CD4-positive, alpha-beta T cell treated with Interleukin-6 at 100 ng/mL for 8 hours (primary cell): Measurements from ENCODE around the gene SRP72.
"Not testable (repeated sequence)": the region's sequence is repeated elsewhere in the genome, so short reads cannot be mapped to it uniquely, and the experiment has no call there.

Experiments
- DNase-seq: peaks from one replicate; pipeline ENCODE4 v3.0.0-alpha.2; 2020; ENCODE audit warnings: mixed read lengths, low spot score

SRP72 gene

GRCh38 chr4:56465599-56466295, 1.7 kb upstream of the SRP72 start:
- no peak for DNase-seq

- DNase-seq: not testable (repeated sequence)
Measured at GRCh38 chr4:56466296-56466761, 1.1 kb upstream of the SRP72 start.

DNA sequence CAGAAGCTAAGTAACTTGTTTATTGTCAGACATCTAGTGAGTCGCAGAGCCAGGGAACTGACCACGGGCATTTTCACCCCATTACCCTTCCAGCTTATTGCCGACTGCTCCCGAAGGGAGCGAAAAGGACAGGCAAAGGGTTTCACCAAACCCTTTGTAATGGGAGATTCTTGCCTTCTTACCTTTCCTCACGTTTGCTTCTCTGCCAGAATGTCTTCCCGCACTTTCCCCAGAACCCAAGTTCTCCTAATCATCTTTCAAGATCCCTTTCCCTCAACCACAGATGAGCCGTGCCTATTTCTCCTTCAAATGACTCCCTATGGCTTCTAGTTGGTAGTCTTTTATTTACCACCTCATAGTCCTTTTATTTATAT, 520 bp upstream of the SRP72 start:
- DNase-seq: no peak

DNA sequence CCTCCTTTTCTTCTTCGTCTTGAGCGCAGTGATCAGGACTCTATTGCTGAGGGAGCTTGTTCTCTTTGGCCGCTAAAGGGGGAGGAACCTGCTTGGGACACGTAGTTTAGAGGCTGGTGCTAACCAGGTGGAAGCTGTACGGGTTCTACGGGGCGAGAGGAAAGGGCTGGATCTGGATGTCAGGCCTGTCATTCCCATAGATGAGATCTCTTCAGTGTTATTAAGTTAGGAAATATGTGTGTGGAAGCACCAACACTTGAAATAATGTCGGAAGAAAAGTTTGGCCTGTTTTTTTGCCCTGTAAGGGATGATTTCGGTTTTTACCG, 643 bp downstream of the SRP72 start:
- DNase-seq: peak; percentile 4

DNA sequence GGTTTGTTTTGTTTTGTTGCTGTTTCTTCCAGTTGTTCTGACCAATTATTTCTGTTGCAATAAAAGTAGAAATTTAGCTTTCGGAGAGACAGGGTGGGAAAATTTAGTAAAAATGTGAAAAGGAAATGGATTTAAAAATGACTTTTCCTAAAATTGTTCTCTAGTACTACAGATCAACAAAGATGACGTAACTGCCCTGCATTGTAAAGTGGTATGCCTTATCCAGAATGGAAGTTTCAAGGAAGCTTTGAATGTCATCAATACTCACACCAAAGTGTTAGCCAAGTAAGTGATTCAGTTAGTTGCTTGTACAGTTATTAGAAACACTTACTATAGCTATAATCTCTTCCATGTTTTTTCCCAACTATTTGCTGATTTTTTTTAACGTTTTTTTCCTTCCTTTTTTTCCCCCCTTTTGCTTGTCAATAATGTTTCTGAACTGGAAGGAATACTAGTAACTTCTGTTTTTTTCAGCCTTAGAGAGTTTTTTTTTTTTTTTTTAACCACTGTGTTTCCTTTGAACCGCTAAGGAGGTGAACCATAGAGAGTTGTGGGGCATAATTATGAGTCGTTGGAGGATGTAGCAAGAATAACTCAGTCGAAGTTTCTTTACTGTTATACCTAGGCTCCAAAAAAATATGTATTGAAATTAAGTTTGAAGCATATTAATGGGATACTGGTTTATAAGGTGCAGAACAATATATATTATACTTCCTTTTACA, 2.2 kb downstream of the SRP72 start:
- DNase-seq: no peak

- no peak for DNase-seq
Measured at GRCh38 chr4:56475917-56476316, 8.5 kb downstream of the SRP72 start.

- no peak for DNase-seq
Measured at GRCh38 chr4:56477192-56477702, 9.8 kb downstream of the SRP72 start.

- DNase-seq: no peak
Measured at GRCh38 chr4:56480691-56481090, 13.3 kb downstream of the SRP72 start.

- no peak for DNase-seq
Measured at GRCh38 chr4:56496241-56496640, 28.8 kb downstream of the SRP72 start.

GRCh38 chr4:56505269-56506130, 38.1 kb downstream of the SRP72 start, which contains the start of gene ARL9:
Gene ARL9, plus strand, starts transcription at chr4:56505791. Its CDS starts 72 bp downstream, at chr4:56505863.
- DNase-seq: peak; percentile 53

DNA sequence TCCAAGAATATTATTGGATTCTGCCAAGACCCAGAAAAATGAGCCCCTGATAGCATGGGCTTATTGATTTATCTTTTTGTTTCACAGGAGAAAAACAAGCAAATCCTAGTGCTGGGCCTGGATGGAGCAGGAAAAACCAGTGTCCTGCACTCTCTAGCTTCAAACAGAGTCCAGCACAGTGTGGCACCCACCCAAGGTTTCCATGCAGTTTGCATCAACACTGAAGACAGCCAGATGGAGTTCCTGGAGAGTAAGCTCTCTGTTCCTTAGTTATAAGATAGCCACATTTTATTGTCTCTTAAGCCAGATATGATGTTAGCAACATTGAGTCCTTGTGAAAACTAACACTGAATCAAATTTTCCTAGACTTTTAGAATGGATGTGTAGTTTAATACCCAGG, 43.7 kb downstream of the SRP72 start:
- no peak for DNase-seq

DNA sequence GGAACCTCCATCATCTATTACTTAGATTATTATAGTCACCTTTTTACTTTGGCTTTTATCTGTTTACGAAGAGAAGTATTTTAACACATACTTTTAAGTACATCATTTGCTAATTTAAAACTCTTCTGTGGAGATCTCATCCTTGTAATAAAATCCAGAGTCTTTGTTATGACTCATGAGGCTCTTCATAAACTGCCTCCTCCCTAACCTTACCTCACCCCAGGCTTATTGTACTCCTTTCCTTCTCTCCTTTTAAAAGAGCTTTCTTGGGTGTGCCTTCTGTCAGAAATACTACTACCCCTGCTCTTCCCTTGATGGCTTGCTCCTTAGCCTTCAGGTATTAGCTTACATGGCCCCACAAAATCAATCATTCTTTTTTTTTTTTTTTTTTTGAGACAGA, 44.7 kb downstream of the SRP72 start:
- no peak for DNase-seq

- no peak for DNase-seq
Measured at GRCh38 chr4:56513517-56513916, 46.1 kb downstream of the SRP72 start.

DNA sequence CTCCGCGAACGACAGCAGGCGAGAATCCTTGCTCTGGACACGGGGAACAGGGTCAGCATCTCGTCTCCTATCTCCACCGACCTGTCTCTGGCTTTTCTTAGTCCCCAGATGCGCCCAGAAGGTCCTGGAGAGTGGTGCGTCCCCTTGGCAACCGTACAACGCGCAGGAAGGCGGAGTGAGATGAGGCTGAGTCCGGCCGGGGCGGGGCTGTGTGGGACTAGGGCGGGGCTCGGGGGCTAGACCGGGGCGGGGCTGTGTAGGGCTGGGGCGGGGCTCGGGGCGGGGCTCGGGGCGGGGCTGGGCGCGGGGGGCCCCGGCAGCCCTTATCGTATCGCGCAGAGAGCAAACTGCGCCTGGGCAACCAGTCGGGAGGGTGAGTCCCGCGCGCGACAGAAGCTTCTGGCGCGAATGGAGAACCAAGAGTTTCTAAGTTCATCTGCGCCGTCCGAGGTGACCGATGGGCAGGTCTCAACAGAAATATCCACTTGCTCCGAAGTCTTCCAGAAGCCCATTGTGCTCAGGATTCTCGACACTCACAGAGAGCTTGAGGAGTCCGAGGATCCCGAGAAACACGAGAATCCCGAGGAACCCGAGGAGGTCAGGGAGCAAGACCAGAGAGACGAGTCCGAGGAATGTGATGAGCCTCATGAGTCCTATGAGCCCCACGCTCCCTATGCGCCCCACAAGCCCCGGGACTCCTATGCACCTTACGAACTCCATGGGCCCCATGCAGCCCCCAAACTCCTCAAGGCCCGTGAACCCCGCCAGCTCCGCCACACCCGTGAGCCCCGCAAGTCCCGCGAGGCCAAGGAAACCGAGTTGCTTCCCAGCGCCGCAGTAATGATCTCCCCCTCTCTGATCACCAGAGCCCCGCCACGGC, 63.1 kb downstream of the SRP72 start:
- peak; percentile 76 for DNase-seq

- no peak for DNase-seq
Measured at GRCh38 chr4:56531149-56531770, 63.8 kb downstream of the SRP72 start.

DNA sequence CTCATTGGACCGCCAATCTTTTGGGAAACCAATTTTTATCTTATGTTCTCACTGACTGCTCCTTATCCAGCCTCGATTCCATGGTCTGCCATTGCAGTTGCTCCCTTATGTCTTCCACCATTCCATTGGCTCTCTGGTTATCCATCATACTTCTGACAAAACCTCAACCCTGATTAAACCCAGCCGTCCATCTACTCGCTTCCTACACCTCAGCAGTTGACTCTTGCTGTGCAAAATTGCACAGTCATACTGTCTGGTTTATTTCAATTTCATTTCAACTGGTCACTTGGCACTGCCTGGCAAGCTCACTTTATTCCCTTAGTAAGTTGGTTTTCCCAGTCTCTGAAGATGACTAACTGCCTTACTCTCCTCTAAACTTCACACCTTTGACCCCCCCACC, 64.4 kb downstream of the SRP72 start:
- no peak for DNase-seq

- no peak for DNase-seq
Measured at GRCh38 chr4:56532239-56532638, 64.8 kb downstream of the SRP72 start.

DNA sequence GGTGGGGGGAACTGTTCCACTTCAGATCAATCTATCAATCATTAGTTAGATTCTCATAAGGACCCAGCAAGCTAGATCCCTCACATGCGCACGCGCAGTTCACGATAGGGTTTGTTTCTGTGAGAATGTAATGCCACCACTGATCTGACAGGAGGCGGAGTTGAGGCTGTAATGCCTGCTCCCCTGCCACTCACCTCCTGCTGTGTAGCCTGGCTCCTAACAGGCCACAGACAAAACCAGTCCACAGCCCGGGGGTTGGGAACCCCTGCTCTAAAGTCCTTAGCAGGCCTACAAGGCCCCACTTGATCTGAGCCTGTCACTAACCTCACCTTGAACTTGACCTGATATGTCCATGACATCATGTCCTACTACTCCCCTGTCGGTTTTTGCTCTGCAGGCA, 68.5 kb downstream of the SRP72 start:
- DNase-seq: no peak

DNA sequence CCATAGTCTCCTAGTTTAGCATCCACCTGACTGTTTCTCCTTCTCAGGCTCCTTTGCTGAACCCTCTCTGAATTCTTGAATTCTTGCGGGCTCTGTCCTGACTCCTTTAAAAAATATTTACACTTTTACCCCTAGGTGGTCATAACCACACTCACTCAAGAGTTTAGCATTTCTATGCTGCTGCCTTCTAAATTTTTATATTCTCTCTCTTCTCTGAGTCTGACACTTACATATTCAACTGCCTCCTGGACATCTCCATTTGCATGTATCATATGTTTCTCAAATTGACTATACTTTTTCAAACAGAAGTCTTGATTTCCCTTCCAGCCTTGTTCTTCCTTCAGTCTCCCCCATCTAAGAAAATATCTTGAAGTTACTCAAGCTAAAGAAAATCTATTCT, 69.7 kb downstream of the SRP72 start:
- DNase-seq: no peak

DNA sequence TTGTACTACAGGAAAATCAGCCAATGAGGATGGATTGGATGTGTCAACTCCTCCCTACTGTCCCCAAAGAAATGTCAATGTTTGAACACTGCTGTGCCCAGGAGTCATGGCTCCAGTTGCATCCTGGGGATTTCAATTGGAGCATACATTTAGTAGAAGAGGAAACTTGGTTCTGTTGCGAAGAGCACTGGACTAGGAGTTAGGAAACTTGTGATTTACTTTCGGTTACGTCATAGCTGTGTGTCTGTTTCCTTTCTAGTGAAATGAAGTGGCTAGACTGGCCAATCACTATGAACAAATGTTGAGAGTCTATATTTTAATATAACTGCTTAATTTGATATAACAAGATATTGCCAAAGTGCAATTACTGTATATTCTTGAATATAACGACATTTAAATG, 73.4 kb downstream of the SRP72 start:
- no peak for DNase-seq

GRCh38 chr4:56544573-56545131, 77.2 kb downstream of the SRP72 start:
- peak; percentile 81 for DNase-seq
